ENCODE results near the gene MTCL1. TPM values are rescaled to one million over a fixed set of nuclear protein-coding genes. Genes with fewer than 3 reads are reported as not detected.

MTCL1 gene
- total RNA-seq, 1 donor from 2014 or later, result 59.3 TPM

DNA sequence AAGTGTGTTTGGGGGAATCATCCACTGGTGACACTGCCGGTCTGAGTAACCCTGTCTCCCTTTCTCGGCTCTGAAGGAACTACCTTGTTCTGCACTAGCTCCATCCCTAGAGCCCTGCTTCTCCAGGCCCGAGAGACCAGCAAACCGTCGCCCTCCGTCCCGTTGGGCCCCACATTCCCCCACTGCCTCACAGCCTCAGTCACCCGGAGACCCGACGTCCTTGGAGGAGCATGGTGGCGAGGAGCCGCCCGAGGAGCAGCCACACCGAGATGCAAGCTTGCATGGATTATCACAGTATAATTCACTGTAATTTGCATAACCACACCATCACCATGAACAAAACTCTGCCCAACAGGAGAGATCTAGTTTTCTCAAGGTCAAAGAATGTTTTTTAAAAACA, 126.2 kb downstream of the MTCL1 start:
- Histone ChIP-seq H3K4me2 (ENCODE audit: low read length) (no peak overlapping the region), H3K27ac (ENCODE audit: low read depth, low read length) (no peak overlapping the region), H2AFZ (ENCODE audit: low read depth, low read length) (no peak overlapping the region), H3K4me3 (ENCODE audit: insufficient read depth, low read depth, low read length) (no peak overlapping the region), H3K27me3 (ENCODE audit: insufficient read depth, low read length) (no peaks in the 10 kb centered on the region), H3K36me3 (ENCODE audit: insufficient read depth, low read length) (peaks cover 6% of the 10 kb centered on the region), H3K9ac (ENCODE audit: low read length) (no peak overlapping the region), H4K20me1 (ENCODE audit: insufficient read depth, low read length) (peaks cover 7% of the 10 kb centered on the region), H3K4me1 (ENCODE audit: insufficient read depth, low read length) (peaks cover 8% of the 10 kb centered on the region), H3K79me2 (ENCODE audit: insufficient read depth, low read length) (no peaks in the 10 kb centered on the region), H3K9me3 (ENCODE audit: insufficient read depth, low read depth, low read length) (no peaks in the 10 kb centered on the region)
- H3K4me3 Mint-ChIP-seq (ENCODE audit: unreplicated experiment), result no peak overlapping the region
- peaks cover 27% of the 10 kb centered on the region for H3K36me3 Mint-ChIP-seq (ENCODE audit: low read depth, unreplicated experiment)
- TF ChIP-seq, protein P1, sequence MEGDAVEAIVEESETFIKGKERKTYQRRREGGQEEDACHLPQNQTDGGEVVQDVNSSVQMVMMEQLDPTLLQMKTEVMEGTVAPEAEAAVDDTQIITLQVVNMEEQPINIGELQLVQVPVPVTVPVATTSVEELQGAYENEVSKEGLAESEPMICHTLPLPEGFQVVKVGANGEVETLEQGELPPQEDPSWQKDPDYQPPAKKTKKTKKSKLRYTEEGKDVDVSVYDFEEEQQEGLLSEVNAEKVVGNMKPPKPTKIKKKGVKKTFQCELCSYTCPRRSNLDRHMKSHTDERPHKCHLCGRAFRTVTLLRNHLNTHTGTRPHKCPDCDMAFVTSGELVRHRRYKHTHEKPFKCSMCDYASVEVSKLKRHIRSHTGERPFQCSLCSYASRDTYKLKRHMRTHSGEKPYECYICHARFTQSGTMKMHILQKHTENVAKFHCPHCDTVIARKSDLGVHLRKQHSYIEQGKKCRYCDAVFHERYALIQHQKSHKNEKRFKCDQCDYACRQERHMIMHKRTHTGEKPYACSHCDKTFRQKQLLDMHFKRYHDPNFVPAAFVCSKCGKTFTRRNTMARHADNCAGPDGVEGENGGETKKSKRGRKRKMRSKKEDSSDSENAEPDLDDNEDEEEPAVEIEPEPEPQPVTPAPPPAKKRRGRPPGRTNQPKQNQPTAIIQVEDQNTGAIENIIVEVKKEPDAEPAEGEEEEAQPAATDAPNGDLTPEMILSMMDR (IDR thresholded peaks at IDR 0.05; ENCODE audit: insufficient read depth, low read depth, low read length), result no peak
- TF ChIP-seq EZH2 (IDR thresholded peaks at IDR 0.05; ENCODE audit: insufficient read depth, low read length), result no peak
- DNase-seq (ENCODE audit: low read depth) (no peak), FAIRE-seq (peak; percentile 20)
- H3K27me3 Mint-ChIP-seq (ENCODE audit: low read depth, unreplicated experiment), result no peaks in the 10 kb centered on the region
- H3K4me1 Mint-ChIP-seq (ENCODE audit: low read depth, unreplicated experiment), result peaks cover 13% of the 10 kb centered on the region
- H3K9me3 Mint-ChIP-seq (ENCODE audit: unreplicated experiment), result peaks cover 3% of the 10 kb centered on the region
- no peak overlapping the region for H3K27ac Mint-ChIP-seq (ENCODE audit: unreplicated experiment)

- Histone ChIP-seq H3K36me3 (ENCODE audit: insufficient read depth, low read length) (peaks cover 2% of the 10 kb centered on the region), H3K4me2 (ENCODE audit: low read length) (no peak overlapping the region), H4K20me1 (ENCODE audit: insufficient read depth, low read length) (peaks cover 7% of the 10 kb centered on the region), H2AFZ (ENCODE audit: low read depth, low read length) (no peak overlapping the region), H3K9ac (ENCODE audit: low read length) (no peak overlapping the region), H3K4me1 (ENCODE audit: insufficient read depth, low read length) (peaks cover 8% of the 10 kb centered on the region), H3K79me2 (ENCODE audit: insufficient read depth, low read length) (no peaks in the 10 kb centered on the region), H3K9me3 (ENCODE audit: insufficient read depth, low read depth, low read length) (no peaks in the 10 kb centered on the region), H3K4me3 (ENCODE audit: insufficient read depth, low read depth, low read length) (no peak overlapping the region), H3K27me3 (ENCODE audit: insufficient read depth, low read length) (no peaks in the 10 kb centered on the region), H3K27ac (ENCODE audit: low read depth, low read length) (no peak overlapping the region)
- Mint-ChIP-seq H3K4me3 (ENCODE audit: unreplicated experiment) (no peak overlapping the region), H3K27me3 (ENCODE audit: low read depth, unreplicated experiment) (no peaks in the 10 kb centered on the region), H3K9me3 (ENCODE audit: unreplicated experiment) (peaks cover 7% of the 10 kb centered on the region), H3K27ac (ENCODE audit: unreplicated experiment) (no peak overlapping the region), H3K4me1 (ENCODE audit: low read depth, unreplicated experiment) (peaks cover 13% of the 10 kb centered on the region), H3K36me3 (ENCODE audit: low read depth, unreplicated experiment) (peaks cover 17% of the 10 kb centered on the region)
- DNase-seq (ENCODE audit: low read depth) (no peak), FAIRE-seq (peak; percentile 20)
- TF ChIP-seq EZH2 (IDR thresholded peaks at IDR 0.05; ENCODE audit: insufficient read depth, low read length), result no peak
- TF ChIP-seq, protein P1 (IDR thresholded peaks at IDR 0.05; ENCODE audit: insufficient read depth, low read depth, low read length), result no peak
Measured at GRCh38 chr18:8833480-8833879, 128.1 kb downstream of the MTCL1 start.

GRCh38 chr18:8834881-8835280, 129.5 kb downstream of the MTCL1 start:
- Histone ChIP-seq H3K4me1 (ENCODE audit: insufficient read depth, low read length) (peaks cover 8% of the 10 kb centered on the region), H3K9me3 (ENCODE audit: insufficient read depth, low read depth, low read length) (no peaks in the 10 kb centered on the region), H3K4me2 (ENCODE audit: low read length) (no peak overlapping the region), H4K20me1 (ENCODE audit: insufficient read depth, low read length) (peaks cover 4% of the 10 kb centered on the region), H3K4me3 (ENCODE audit: insufficient read depth, low read depth, low read length) (no peak overlapping the region), H3K79me2 (ENCODE audit: insufficient read depth, low read length) (no peaks in the 10 kb centered on the region), H3K9ac (ENCODE audit: low read length) (no peak overlapping the region), H3K36me3 (ENCODE audit: insufficient read depth, low read length) (peaks cover 2% of the 10 kb centered on the region), H3K27ac (ENCODE audit: low read depth, low read length) (no peak overlapping the region), H3K27me3 (ENCODE audit: insufficient read depth, low read length) (no peaks in the 10 kb centered on the region), H2AFZ (ENCODE audit: low read depth, low read length) (no peak overlapping the region)
- H3K9me3 Mint-ChIP-seq (ENCODE audit: unreplicated experiment), result peaks cover 7% of the 10 kb centered on the region
- FAIRE-seq (peak; percentile 5), DNase-seq (ENCODE audit: low read depth) (no peak)
- peaks cover 6% of the 10 kb centered on the region for H3K36me3 Mint-ChIP-seq (ENCODE audit: low read depth, unreplicated experiment)
- no peak overlapping the region for H3K27ac Mint-ChIP-seq (ENCODE audit: unreplicated experiment)
- H3K27me3 Mint-ChIP-seq (ENCODE audit: low read depth, unreplicated experiment), result no peaks in the 10 kb centered on the region
- H3K4me1 Mint-ChIP-seq (ENCODE audit: low read depth, unreplicated experiment), result peaks cover 12% of the 10 kb centered on the region
- H3K4me3 Mint-ChIP-seq (ENCODE audit: unreplicated experiment), result no peak overlapping the region
- TF ChIP-seq, protein P1 (IDR thresholded peaks at IDR 0.05; ENCODE audit: insufficient read depth, low read depth, low read length), result no peak
- no peak for TF ChIP-seq EZH2 (IDR thresholded peaks at IDR 0.05; ENCODE audit: insufficient read depth, low read length)
